Skin epidermis (tissue), 12 donors: ENCODE results near the gene TTC21A.
A peak's percentile ranks its signal among the peaks of the same experiment; 100 is the strongest.

Experiments
- H3K27ac ChIP-seq, 21 experiments: fragments of 200-600 bp; sonication (generic) in 11 of 21; one replicate each; pipeline ENCODE4 v1.5.0; 2020; ENCODE audit warnings: mild to moderate bottlenecking in 3 of 21, inconsistent platforms in 2 of 21, moderate library complexity in 2 of 21
- H3K4me3 ChIP-seq, 7 experiments: fragments of 200-600 bp; sonication (generic) in 2 of 7; one replicate each; pipeline ENCODE4 v1.5.0; 2020; ENCODE audit warnings: inconsistent platforms in 2 of 7, mild to moderate bottlenecking in 2 of 7, moderate library complexity in 1 of 7

The TTC21A gene

GRCh38 chr3:39112113-39112512 lies 4.6 kb downstream of the TTC21A start:
- no peak overlapping the region for H3K27ac ChIP-seq
- H3K4me3 ChIP-seq: no peak overlapping the region

DNA sequence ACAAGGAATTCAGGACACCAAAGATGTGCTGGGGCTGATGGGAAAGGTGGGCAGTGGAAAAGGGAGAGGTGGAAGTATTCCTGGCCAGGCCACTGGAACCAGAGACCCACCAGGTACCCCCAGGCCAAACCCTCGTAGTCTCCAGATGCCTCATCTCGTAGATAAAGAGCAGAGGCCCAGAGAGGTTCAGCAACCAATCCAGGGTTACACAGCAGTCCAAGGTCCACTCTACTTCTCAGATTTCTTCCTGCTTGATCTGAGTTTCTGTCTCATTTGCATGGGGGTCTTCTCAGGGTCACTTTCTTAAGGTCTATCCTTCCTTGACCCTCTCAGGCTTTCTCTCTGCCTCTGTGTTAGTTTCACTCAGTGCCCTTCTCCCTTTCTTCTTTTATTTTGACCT lies 5.1 kb downstream of the TTC21A start:
- Histone ChIP-seq H3K4me3 (no peak overlapping the region), H3K27ac (no peak overlapping the region)

DNA sequence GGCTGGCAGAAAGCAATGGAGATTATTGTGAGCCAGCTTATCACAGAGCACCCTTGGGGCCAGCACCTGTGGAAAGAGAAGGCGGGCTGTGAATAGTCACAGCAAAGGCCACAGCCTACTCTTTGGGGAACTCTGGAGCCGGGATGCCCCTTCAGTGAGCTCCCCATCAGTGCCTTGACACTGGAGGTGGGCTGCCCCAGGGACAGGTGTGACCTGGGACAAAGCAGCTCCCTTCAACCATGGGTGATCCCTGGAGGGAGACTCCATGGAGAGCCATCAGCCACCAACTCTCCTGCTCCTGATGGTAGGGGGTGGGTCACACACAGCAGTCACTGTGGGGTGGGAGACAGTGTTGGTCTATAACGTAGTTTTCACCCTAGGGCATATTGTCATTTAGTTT lies 5.8 kb downstream of the TTC21A start:
- no peak overlapping the region for H3K27ac ChIP-seq
- H3K4me3 ChIP-seq: no peak overlapping the region

DNA sequence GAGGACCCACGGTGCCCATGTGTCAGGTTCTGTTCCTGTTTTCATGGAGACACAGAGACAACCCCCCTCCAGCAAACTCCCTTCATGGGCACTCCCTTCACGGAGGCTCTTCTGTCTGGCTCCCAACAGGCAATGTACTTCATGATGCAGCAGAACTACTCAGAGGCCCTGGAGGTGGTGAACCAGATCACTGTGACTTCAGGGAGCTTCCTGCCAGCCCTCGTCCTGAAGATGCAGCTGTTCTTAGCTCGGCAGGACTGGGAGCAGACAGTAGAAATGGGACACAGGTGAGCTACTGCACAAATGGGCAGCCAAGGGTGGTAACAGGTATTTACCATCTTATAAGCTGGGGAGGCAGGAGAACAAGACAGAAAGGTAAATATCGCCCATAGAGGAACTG lies 7.0 kb downstream of the TTC21A start:
- H3K27ac ChIP-seq: no peak overlapping the region
- no peak overlapping the region for H3K4me3 ChIP-seq

DNA sequence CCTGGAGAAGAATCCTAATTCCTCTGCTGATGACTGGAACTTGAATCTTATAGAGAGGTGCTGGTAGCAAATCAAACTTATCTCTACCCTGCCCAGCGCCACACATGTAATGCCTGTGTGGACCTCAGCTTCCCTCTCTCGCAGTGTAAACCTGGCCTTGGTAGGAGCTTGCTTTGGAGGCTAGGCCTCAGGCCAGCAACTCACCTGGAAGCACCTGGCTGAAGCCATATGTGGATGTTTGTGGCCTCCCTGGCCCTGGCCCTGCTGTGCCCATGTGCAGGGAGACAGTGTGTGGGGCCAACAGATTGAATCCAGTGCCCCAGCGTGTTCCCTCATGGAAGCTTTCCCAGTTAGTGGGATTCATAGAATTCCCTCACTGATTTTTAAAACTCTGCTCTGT lies 8.4 kb downstream of the TTC21A start:
- H3K27ac ChIP-seq: no peak overlapping the region
- H3K4me3 ChIP-seq: no peak overlapping the region

- Histone ChIP-seq H3K27ac (no peak overlapping the region), H3K4me3 (no peak overlapping the region)
Measured at GRCh38 chr3:39118079-39118478, 10.6 kb downstream of the TTC21A start.

DNA sequence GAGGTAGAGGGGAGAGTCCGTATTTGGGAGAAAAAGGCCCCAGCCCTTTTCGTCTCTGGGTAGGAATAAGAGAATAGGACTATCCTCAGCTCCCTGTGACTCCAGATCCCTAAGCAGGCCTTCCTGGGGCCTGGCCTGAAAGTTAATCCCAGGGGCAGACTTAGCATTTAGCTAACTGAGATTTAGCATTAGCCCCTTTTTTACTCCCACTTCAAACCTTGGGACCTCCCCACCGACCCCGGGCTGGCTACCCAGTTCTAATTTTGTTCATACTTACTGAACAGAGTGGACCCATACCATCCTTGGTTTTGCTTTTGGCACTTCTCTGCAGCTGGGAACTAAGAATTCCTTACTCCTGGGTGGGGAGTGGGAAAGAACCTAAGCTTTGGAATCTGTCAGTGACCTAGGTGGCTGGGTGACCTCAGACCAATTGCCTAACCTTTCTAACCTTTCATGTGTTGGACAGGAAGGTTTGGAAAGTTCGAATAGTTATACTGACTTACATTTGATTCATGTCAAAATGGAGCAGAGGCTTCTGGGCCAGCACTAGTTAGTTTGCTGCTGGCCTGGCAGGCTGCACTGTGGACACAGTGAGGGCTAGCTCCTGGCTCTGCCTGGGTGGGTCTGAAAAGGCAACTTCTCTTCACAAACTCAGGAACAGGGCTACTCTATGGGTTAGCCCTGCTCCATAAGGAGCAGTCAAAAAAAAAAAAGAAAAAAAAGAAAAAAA lies 11.6 kb downstream of the TTC21A start:
- Histone ChIP-seq H3K4me3 (no peak overlapping the region), H3K27ac (no peak overlapping the region)

DNA sequence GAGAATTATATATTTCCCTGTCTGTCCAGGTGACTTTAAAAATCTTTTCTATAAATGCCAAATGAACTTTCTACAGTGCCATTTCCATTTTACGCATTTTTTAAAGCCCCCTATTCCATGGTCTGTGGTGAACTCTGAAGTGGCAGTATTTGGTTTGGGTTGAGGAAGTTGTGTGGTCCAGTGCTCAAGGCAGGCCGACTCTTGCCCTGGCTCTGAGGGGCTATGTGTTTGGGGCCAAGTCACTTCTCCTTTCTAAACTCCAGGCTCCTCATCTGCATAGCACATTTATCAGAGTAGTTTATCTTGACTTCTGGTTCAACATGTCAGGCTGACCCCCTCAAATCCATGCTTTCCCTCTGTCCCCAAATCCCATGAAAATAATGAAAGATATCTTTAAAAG lies 14.1 kb downstream of the TTC21A start:
- H3K4me3 ChIP-seq: no peak overlapping the region

DNA sequence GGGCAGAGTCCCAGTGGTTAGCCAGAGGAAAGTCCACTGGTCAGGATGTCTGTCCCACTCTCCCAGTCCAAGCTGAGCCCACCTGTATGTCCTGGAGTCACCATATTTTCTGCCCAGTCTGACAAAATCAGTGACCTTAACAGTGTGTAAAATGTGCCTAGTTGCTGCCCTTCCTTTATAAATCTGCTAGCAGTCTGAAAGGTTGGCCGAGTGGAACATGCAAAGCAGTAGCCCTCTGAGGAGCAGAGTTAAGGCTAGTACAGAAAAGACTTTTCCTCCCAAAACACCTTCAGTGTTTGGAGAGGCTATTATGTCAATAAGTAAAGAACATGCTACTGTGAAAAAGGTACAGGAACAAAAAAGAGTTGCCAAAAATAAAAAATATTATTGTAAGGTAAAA lies 15.3 kb downstream of the TTC21A start:
- H3K4me3 ChIP-seq: no peak overlapping the region
- no peak overlapping the region for H3K27ac ChIP-seq

More for the DNA sequence above, 14.1 kb downstream of the TTC21A start:
- H3K27ac ChIP-seq: no peak overlapping the region

GRCh38 chr3:39124876-39125840 lies 17.7 kb downstream of the TTC21A start:
- H3K27ac ChIP-seq: no peak overlapping the region
- no peak overlapping the region for H3K4me3 ChIP-seq

GRCh38 chr3:39125841-39126500 lies 18.5 kb downstream of the TTC21A start:
- Histone ChIP-seq H3K27ac (no peak overlapping the region), H3K4me3 (no peak overlapping the region)

DNA sequence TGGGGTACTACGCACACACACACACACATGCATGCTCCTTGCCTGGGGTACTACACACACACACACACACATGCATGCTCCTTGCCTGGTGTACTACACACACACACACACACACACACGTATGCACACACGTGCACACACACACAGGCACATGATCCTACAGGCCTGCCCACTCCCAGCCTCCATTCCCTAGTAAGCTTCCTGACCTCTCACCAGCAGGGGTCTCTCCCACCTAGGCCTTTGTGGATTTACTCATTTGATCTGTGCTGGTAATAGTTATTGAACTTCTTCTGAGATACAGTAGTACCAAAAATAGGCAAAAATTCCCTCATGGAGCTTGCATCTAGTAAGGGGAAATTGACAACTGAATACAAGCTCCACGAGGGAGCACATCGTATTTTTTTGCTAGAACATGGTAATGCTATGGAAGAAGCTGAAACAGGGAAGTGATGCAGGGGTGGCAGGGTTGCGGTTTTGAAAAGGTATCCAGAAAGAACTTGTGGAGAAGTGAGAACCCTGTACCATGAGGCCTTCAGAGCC lies 19.1 kb downstream of the TTC21A start:
- Histone ChIP-seq H3K27ac (peak overlapping the region in 1 of 21 experiments; percentile 16), H3K4me3 (no peak overlapping the region)

DNA sequence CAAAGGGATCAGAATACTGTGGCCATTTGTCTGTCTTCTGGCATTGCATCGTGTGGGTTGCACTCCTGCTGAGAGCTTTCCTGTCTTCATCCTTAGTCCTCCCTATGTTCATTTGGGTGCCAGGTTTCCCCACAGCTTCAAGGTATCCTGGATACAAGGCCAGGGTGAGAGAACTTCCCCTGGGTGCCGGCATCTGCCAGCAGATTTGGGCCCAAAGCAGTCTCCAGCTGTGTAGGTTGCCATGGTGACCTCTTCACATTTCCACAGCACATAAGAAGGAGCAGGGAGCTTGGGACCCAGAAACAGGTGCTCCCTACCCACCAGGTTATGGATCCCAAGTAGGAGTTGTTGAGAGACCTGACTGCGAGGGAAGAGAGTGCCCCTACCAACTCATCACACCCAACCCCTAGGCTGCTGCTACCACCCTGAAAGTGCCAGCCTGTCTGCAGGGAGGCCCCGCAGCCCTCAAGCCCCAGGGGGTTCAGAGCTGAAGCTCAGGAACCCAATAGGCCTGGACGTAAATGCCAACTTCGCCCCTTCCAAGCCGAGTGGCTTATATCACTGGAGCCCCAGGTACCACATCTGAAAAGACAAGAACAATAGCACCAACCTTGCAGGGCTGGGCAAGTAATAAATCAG lies 19.9 kb downstream of the TTC21A start:
- H3K27ac ChIP-seq: peak overlapping the region in 2 of 21 experiments; percentile 16 to 51

DNA sequence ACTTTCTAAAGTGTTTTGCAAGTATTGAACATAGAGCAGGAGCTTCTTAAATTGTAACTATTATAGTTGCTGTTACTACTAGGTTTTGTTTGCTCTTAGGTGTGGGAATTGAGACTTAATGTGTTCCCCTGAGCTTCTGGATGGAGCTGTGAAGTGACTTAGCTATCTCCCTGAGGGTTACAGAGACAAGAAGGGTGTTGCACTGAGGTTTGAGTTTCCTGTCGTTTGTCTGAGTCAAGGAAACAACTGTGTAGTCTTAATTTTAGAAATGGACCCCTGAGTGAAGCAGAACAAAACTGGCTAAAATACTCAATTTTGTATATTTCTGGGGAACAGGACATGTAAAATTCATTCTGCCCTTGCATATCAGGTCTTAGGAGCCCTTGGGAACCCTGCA lies 20.4 kb downstream of the TTC21A start:
- Histone ChIP-seq H3K4me3 (no peak overlapping the region), H3K27ac (peak overlapping the region in 2 of 21 experiments; percentile 16 to 51)

More for the DNA sequence above, 19.9 kb downstream of the TTC21A start:
- H3K4me3 ChIP-seq: no peak overlapping the region

DNA sequence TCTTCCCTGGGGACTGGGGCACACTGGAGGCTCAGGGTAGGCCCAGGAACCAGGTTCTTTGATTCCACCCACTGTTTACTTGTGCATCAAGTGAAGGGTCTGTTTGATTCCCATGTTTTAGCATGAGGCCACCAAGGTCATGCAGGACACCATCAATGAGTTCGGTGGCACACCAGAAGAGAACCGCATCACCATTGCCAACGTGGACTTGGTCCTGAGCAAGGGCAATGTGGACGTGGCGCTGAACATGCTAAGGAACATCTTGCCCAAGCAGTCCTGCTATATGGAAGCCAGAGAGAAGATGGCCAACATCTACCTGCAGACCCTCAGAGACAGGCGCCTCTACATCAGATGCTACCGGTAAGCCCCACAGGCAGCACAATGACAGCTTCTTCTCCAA lies 21.5 kb downstream of the TTC21A start:
- H3K27ac ChIP-seq: no peak overlapping the region
- no peak overlapping the region for H3K4me3 ChIP-seq

GRCh38 chr3:39130026-39130425 lies 22.5 kb downstream of the TTC21A start:
- H3K4me3 ChIP-seq: no peak overlapping the region
- H3K27ac ChIP-seq: no peak overlapping the region

GRCh38 chr3:39130693-39131265 lies 23.3 kb downstream of the TTC21A start:
- Histone ChIP-seq H3K27ac (no peak overlapping the region), H3K4me3 (no peak overlapping the region)

DNA sequence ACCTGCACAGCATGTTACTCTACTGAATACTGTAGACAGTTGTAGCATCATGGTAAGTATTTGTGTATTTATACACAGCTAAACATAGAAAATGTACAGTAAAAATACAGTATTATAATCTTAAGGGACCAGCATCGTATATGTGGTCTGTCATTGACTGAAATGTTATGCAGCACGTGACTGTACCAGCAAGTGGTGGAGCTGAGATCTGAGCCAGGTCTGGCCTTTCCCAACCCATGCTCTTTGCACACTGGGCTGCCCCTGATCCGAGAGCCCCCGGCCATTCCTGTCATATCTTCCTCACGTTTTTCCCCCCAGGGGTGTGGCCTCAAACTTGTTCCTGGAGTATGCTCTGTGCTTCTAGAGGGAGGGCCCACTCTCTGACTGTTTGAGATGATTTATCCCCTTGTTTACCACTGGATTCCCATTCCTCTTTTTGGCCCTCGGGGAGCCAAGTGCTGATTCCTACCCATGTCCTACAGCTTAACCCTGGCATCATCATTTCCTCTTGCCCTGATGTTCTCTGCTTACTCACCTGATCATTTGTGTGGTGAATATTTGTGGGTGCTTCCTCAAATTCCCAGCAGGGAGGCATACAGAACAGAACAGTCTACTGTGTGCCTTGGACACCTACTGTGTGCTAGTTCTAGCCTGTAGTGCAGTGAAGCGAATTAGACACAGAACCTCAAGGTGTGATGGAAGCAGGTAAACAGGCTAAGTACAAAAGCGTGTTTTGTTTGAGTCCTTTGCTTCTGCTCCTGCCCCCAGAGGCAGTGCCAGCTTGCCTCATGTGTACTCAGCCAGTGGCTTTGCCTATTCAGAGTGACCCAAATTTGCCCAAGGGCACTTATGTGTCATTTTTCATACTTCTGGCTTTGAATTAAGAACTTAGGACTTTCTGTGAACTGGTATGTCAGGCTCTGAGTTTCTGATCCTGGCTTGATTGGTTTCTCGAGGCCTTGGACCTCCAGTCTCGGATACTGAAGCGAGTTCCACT lies 24.9 kb downstream of the TTC21A start:
- Histone ChIP-seq H3K27ac (no peak overlapping the region), H3K4me3 (no peak overlapping the region)
